ENCODE results near the gene KRT4.

KRT4 gene

GRCh38 chr12:52821826-52822660 is 8.1 kb upstream of the KRT4 start:
- DNase-seq: no peak

GRCh38 chr12:52821071-52821730 is 7.3 kb upstream of the KRT4 start:
- no peak for DNase-seq

GRCh38 chr12:52820521-52820920 is 6.6 kb upstream of the KRT4 start:
- DNase-seq: no peak

- no peak for DNase-seq
Measured at GRCh38 chr12:52819731-52820510, 6.0 kb upstream of the KRT4 start.

GRCh38 chr12:52818887-52819420 is 5.0 kb upstream of the KRT4 start:
- no peak for DNase-seq

GRCh38 chr12:52818388-52818787 is 4.5 kb upstream of the KRT4 start:
- DNase-seq: no peak

GRCh38 chr12:52817699-52818238 is 3.9 kb upstream of the KRT4 start:
- DNase-seq: no peak

GRCh38 chr12:52817003-52817698 is 3.2 kb upstream of the KRT4 start:
- no peak for DNase-seq

- DNase-seq: no peak
Measured at GRCh38 chr12:52815676-52816588, 2.0 kb upstream of the KRT4 start.

GRCh38 chr12:52815161-52815560 is 1.2 kb upstream of the KRT4 start:
- no peak for DNase-seq

GRCh38 chr12:52814710-52815155 is 817 bp upstream of the KRT4 start:
- no peak for DNase-seq

GRCh38 chr12:52813203-52813819 is 605 bp downstream of the KRT4 start:
- DNase-seq: no peak

- no peak for DNase-seq
Measured at GRCh38 chr12:52812749-52813148, 1.2 kb downstream of the KRT4 start.

GRCh38 chr12:52812073-52812400 is 1.9 kb downstream of the KRT4 start:
- DNase-seq: no peak

- DNase-seq: no peak
Measured at GRCh38 chr12:52811191-52812072, 2.5 kb downstream of the KRT4 start.

- no peak for DNase-seq
Measured at GRCh38 chr12:52810554-52810953, 3.4 kb downstream of the KRT4 start.

GRCh38 chr12:52809166-52809565 is 4.8 kb downstream of the KRT4 start:
- no peak for DNase-seq

GRCh38 chr12:52808573-52809160 is 5.2 kb downstream of the KRT4 start:
- no peak for DNase-seq

All from effector CD4-positive, alpha-beta T cell (primary cell).